ENCODE data around the gene SEMA5B. TPM values are rescaled to one million over a fixed set of nuclear protein-coding genes. Genes with fewer than 3 reads are reported as not detected.

Gene SEMA5B
- total and polyA plus RNA-seq, 2 experiments from 2014 or later: 8.0 to 26.8 TPM

GRCh38 chr3:123005291-123005690, 22.3 kb downstream of the SEMA5B start (continued):
- TF ChIP-seq, protein P1, sequence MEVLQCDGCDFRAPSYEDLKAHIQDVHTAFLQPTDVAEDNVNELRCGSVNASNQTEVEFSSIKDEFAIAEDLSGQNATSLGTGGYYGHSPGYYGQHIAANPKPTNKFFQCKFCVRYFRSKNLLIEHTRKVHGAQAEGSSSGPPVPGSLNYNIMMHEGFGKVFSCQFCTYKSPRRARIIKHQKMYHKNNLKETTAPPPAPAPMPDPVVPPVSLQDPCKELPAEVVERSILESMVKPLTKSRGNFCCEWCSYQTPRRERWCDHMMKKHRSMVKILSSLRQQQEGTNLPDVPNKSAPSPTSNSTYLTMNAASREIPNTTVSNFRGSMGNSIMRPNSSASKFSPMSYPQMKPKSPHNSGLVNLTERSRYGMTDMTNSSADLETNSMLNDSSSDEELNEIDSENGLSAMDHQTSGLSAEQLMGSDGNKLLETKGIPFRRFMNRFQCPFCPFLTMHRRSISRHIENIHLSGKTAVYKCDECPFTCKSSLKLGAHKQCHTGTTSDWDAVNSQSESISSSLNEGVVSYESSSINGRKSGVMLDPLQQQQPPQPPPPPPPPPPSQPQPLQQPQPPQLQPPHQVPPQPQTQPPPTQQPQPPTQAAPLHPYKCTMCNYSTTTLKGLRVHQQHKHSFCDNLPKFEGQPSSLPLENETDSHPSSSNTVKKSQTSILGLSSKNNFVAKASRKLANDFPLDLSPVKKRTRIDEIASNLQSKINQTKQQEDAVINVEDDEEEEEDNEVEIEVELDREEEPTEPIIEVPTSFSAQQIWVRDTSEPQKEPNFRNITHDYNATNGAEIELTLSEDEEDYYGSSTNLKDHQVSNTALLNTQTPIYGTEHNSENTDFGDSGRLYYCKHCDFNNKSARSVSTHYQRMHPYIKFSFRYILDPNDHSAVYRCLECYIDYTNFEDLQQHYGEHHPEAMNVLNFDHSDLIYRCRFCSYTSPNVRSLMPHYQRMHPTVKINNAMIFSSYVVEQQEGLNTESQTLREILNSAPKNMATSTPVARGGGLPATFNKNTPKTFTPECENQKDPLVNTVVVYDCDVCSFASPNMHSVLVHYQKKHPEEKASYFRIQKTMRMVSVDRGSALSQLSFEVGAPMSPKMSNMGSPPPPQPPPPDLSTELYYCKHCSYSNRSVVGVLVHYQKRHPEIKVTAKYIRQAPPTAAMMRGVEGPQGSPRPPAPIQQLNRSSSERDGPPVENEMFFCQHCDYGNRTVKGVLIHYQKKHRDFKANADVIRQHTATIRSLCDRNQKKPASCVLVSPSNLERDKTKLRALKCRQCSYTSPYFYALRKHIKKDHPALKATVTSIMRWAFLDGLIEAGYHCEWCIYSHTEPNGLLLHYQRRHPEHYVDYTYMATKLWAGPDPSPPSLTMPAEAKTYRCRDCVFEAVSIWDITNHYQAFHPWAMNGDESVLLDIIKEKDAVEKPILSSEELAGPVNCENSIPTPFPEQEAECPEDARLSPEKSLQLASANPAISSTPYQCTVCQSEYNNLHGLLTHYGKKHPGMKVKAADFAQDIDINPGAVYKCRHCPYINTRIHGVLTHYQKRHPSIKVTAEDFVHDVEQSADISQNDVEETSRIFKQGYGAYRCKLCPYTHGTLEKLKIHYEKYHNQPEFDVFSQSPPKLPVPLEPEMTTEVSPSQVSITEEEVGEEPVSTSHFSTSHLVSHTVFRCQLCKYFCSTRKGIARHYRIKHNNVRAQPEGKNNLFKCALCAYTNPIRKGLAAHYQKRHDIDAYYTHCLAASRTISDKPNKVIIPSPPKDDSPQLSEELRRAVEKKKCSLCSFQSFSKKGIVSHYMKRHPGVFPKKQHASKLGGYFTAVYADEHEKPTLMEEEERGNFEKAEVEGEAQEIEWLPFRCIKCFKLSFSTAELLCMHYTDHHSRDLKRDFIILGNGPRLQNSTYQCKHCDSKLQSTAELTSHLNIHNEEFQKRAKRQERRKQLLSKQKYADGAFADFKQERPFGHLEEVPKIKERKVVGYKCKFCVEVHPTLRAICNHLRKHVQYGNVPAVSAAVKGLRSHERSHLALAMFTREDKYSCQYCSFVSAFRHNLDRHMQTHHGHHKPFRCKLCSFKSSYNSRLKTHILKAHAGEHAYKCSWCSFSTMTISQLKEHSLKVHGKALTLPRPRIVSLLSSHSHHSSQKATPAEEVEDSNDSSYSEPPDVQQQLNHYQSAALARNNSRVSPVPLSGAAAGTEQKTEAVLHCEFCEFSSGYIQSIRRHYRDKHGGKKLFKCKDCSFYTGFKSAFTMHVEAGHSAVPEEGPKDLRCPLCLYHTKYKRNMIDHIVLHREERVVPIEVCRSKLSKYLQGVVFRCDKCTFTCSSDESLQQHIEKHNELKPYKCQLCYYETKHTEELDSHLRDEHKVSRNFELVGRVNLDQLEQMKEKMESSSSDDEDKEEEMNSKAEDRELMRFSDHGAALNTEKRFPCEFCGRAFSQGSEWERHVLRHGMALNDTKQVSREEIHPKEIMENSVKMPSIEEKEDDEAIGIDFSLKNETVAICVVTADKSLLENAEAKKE (CRISPR knock-in tag; IDR thresholded peaks at IDR 0.05): no peak
- TF ChIP-seq, protein P2, sequence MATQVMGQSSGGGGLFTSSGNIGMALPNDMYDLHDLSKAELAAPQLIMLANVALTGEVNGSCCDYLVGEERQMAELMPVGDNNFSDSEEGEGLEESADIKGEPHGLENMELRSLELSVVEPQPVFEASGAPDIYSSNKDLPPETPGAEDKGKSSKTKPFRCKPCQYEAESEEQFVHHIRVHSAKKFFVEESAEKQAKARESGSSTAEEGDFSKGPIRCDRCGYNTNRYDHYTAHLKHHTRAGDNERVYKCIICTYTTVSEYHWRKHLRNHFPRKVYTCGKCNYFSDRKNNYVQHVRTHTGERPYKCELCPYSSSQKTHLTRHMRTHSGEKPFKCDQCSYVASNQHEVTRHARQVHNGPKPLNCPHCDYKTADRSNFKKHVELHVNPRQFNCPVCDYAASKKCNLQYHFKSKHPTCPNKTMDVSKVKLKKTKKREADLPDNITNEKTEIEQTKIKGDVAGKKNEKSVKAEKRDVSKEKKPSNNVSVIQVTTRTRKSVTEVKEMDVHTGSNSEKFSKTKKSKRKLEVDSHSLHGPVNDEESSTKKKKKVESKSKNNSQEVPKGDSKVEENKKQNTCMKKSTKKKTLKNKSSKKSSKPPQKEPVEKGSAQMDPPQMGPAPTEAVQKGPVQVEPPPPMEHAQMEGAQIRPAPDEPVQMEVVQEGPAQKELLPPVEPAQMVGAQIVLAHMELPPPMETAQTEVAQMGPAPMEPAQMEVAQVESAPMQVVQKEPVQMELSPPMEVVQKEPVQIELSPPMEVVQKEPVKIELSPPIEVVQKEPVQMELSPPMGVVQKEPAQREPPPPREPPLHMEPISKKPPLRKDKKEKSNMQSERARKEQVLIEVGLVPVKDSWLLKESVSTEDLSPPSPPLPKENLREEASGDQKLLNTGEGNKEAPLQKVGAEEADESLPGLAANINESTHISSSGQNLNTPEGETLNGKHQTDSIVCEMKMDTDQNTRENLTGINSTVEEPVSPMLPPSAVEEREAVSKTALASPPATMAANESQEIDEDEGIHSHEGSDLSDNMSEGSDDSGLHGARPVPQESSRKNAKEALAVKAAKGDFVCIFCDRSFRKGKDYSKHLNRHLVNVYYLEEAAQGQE (IDR thresholded peaks at IDR 0.05; ENCODE audit: unreplicated experiment): no peak
- TF ChIP-seq EZH2 (IDR thresholded peaks at IDR 0.05; ENCODE audit: low read depth, unreplicated experiment) (no peak), EZH2phosphoT487 (IDR thresholded peaks at IDR 0.05; ENCODE audit: unreplicated experiment) (no peak), ZNF114 (CRISPR knock-in tag; IDR thresholded peaks at IDR 0.05) (no peak), ZNF331 (CRISPR knock-in tag; IDR thresholded peaks at IDR 0.05; ENCODE audit: low read depth) (no peak), CTCF (conservative IDR thresholded peaks at IDR 0.05; ENCODE audit: low read depth in 2 of 2) (no peak)
